CD4-positive, alpha-beta T cell (primary cell): ENCODE data around the gene DMAC2. TPM values are rescaled to one million over a fixed set of nuclear protein-coding genes. Genes with fewer than 3 reads are reported as not detected.

Experiments used
- ATAC-seq: fragments of 200-7000 bp; cut with Tn5 transposase; one replicate; pipeline ENCODE4 v1.10.0; 2022; ENCODE audit warnings: mild to moderate bottlenecking; ENCODE audit not compliant: poor library complexity
- CTCF ChIA-PET: fragments of 350-600 bp; sonication (Branson Sonifier 250); formaldehyde crosslinking; loops from one replicate; lab custom pipeline; 2021; ENCODE audit warnings: antibody characterized with exemption, inconsistent platforms; lab: Charles Lee
- POLR2A ChIA-PET: fragments of 350-600 bp; sonication (Branson Sonifier 250); formaldehyde crosslinking; loops from one replicate; lab custom pipeline; 2021; ENCODE audit warnings: antibody characterized with exemption, inconsistent platforms; lab: Charles Lee
- DNase-seq, 14 experiments: peaks; one replicate each; pipeline ENCODE4 v3.0.0-alpha.2; 2013 to 2020; ENCODE audit warnings: mixed read lengths in 2 of 14
- H3K27ac ChIP-seq, 2 donors: one replicate each; pipeline versions ENCODE4 v1.5.1 to v1.7.0; 2013; ENCODE audit warnings: low read length in 2 of 2, low read depth in 1 of 2, mild to moderate bottlenecking in 1 of 2
- H3K27me3 ChIP-seq, 2 experiments: 1 replicate in 1 of 2; 2 replicates in 1 of 2; pipeline versions ENCODE4 v1.6.1 to v1.7.0; 2013; ENCODE audit warnings: low read length in 2 of 2, control low read depth in 1 of 2, mild to moderate bottlenecking in 1 of 2, moderate library complexity in 1 of 2; ENCODE audit not compliant: insufficient read depth in 2 of 2, control insufficient read depth in 1 of 2
- H3K36me3 ChIP-seq: one replicate; pipeline ENCODE4 v1.6.1; 2013; ENCODE audit warnings: low read length, control low read depth; ENCODE audit not compliant: insufficient read depth
- H3K4me1 ChIP-seq: one replicate; pipeline ENCODE4 v1.6.1; 2013; ENCODE audit warnings: low read length, control low read depth; ENCODE audit not compliant: insufficient read depth
- H3K4me3 ChIP-seq: one replicate; pipeline ENCODE4 v1.5.1; 2013; ENCODE audit warnings: mild to moderate bottlenecking, low read length, moderate library complexity
- H3K9me3 ChIP-seq, 2 experiments: 1 replicate in 1 of 2; 2 replicates in 1 of 2; pipeline versions ENCODE4 v1.6.1 to v1.7.0; 2013; ENCODE audit warnings: low read length in 2 of 2, mild to moderate bottlenecking in 2 of 2, control low read depth in 1 of 2, moderate library complexity in 1 of 2; ENCODE audit not compliant: control insufficient read depth in 1 of 2, insufficient read depth in 1 of 2
- H3K27ac Mint-ChIP-seq: one replicate; pipeline ENCODE4 v1.8.0; 2020; ENCODE audit warnings: mixed read lengths
- H3K27me3 Mint-ChIP-seq: one replicate; pipeline ENCODE4 v1.8.0; 2021; ENCODE audit warnings: mixed read lengths
- H3K36me3 Mint-ChIP-seq: one replicate; pipeline ENCODE4 v1.8.0; 2021; ENCODE audit warnings: low read depth, mixed read lengths
- H3K4me1 Mint-ChIP-seq: one replicate; pipeline ENCODE4 v1.8.0; 2021; ENCODE audit warnings: low read depth, mixed read lengths
- H3K4me3 Mint-ChIP-seq: one replicate; pipeline ENCODE4 v1.8.0; 2020; ENCODE audit warnings: mild to moderate bottlenecking, mixed read lengths
- H3K9me3 Mint-ChIP-seq: one replicate; pipeline ENCODE4 v1.8.0; 2020; ENCODE audit warnings: mixed read lengths
- intact Hi-C, 2 experiments: fragments of 100-400 bp; cut with DNase I in 1 of 2; cut with micrococcal nuclease in 1 of 2; formaldehyde crosslinking; loops; one replicate each; pipeline versions ENCODE4 v1.15.1 to v1.9.0; 2023 to 2025; cut with DNase I, micrococcal nuclease
- total RNA-seq, 174 experiments: library from RNA in 2 of 174; stranded (reverse) in 2 of 174; gene quantifications; one replicate each; pipeline ENCODE4 v1.2.3 and lab custom pipeline; 2021 to 2026
- TF ChIP-seq, protein P1 (sequence below): fragments of 200-600 bp; IDR thresholded peaks from one replicate; pipeline ENCODE4 v1.8.0; 2022; ENCODE audit warnings: antibody characterized with exemption, mild to moderate bottlenecking

Gene DMAC2
- total RNA-seq, 2 experiments from 2014 or later, result 21.6 to 25.7 TPM

DNA sequence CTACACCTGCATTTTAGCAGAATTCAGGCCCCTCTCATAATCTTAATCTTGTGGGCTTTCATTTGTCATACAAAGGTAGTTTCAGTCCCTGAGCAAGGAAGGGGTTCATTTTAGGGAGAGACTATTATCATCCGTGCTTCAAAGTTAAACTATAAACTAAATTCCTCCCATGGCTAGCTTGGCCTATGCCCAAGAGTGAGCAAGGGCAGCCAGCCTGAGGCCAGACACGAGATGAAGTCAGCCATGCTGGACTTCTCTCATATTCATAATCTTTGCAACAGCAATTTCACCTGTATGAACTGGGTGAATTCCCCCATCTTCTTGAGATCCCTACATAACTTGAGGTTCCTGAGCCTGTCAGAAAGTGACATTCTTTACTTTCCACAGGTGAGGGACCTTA lies 16.2 kb upstream of the DMAC2 start:
- no peaks in the 10 kb centered on the region for H3K36me3 Mint-ChIP-seq
- H3K27me3 Mint-ChIP-seq, result peaks cover 25% of the 10 kb centered on the region
- H3K27me3 ChIP-seq, result peaks cover 0 to 2% of the 10 kb centered on the region in 2 experiments
- ATAC-seq, result no peak
- POLR2A ChIA-PET, result interaction anchor here (2.2 kb wide), 1 partner anchor 75 kb away, joined by 5 read pairs; no protein-coding TSS in a partner anchor
- TF ChIP-seq, protein P1, sequence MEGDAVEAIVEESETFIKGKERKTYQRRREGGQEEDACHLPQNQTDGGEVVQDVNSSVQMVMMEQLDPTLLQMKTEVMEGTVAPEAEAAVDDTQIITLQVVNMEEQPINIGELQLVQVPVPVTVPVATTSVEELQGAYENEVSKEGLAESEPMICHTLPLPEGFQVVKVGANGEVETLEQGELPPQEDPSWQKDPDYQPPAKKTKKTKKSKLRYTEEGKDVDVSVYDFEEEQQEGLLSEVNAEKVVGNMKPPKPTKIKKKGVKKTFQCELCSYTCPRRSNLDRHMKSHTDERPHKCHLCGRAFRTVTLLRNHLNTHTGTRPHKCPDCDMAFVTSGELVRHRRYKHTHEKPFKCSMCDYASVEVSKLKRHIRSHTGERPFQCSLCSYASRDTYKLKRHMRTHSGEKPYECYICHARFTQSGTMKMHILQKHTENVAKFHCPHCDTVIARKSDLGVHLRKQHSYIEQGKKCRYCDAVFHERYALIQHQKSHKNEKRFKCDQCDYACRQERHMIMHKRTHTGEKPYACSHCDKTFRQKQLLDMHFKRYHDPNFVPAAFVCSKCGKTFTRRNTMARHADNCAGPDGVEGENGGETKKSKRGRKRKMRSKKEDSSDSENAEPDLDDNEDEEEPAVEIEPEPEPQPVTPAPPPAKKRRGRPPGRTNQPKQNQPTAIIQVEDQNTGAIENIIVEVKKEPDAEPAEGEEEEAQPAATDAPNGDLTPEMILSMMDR, result no peak
- H3K36me3 ChIP-seq, result no peaks in the 10 kb centered on the region
- intact Hi-C loops, result no loop called here
- no peaks in the 10 kb centered on the region for H3K9me3 Mint-ChIP-seq
- CTCF ChIA-PET, result interaction anchor here (1.0 to 1.8 kb wide), 2 partner anchors 108 to 115 kb away, joined by 4 to 8 read pairs; no protein-coding TSS in a partner anchor
- H3K27ac Mint-ChIP-seq, result no peak overlapping the region
- H3K4me1 Mint-ChIP-seq, result peaks cover 12% of the 10 kb centered on the region
- H3K4me3 Mint-ChIP-seq, result no peak overlapping the region
- H3K4me1 ChIP-seq, result peaks cover 8% of the 10 kb centered on the region
- H3K27ac ChIP-seq, result no peak overlapping the region
- H3K9me3 ChIP-seq, result no peaks in the 10 kb centered on the region
- H3K4me3 ChIP-seq, result no peak overlapping the region
- no peak for DNase-seq

DNA sequence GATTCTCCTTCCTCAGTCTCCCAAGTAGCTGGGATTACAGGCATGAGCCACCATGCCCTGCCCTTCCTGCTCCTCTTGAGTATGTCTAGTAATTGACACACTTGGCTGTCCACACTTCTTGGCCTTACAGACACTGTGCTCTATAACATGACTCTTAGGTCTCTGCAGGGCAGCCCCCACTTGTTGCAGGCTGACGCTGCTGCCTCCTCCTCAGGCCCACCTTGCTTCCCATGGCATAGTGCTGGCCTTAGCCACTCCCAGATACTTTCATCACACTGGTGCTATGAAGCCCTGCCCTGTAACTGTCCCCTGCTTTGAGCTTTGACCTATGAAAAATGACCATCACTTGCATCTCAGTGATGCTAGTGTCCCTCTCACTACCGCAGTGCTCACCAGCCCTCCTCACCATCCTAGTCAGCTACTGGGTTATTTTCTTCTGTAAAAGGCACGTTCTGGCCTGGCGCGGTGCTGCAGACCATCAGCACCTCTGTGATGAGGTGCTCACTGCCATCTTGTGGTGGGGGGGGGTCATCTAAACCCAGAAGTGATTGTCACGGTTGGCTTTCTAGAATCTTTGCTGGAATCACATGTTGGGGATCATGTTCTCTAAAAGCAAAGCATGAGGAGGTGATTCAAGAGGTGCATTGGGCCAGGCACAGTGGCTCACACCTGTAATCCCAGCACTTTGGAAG lies 13.0 kb upstream of the DMAC2 start:
- Mint-ChIP-seq H3K27ac (no peak overlapping the region), H3K36me3 (no peaks in the 10 kb centered on the region), H3K27me3 (peaks cover 16% of the 10 kb centered on the region), H3K9me3 (no peaks in the 10 kb centered on the region), H3K4me1 (peaks cover 8% of the 10 kb centered on the region), H3K4me3 (no peak overlapping the region)
- TF ChIP-seq, protein P1, result no peak
- H3K27me3 ChIP-seq, result peaks cover 3 to 9% of the 10 kb centered on the region in 2 experiments
- no peaks in the 10 kb centered on the region for H3K36me3 ChIP-seq
- intact Hi-C loops, result loop anchor here in 1 of 2 experiments (5.0 kb wide), 1 partner anchor 65 kb away; no protein-coding TSS in a partner anchor
- H3K4me1 ChIP-seq, result peaks cover 21% of the 10 kb centered on the region
- H3K27ac ChIP-seq, result no peak overlapping the region
- ATAC-seq (no peak), DNase-seq (no peak)
- ChIA-PET POLR2A (no interaction called here), CTCF (no interaction called here)
- H3K9me3 ChIP-seq, result no peaks in the 10 kb centered on the region
- H3K4me3 ChIP-seq, result no peak overlapping the region

DNA sequence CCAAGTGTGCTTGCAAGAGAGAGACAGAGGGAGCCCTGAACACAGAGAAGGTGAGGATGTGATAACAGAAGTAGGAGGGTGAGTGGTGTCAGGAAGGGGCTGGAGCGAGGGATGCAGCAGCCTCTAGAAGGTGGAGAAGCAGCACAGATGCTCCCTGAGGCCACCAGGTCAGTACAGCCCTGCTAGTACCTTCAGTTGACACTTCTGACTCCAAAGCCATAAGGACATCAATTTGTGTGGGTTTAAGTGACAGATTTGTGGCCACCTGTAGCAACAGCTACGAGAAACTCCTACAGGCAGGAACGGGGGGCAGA lies 10.1 kb upstream of the DMAC2 start:
- DNase-seq (no peak), ATAC-seq (no peak)
- intact Hi-C loops, result loop anchor here (1.0 to 5.0 kb wide), 6 partner anchors 67 to 147 kb away; no protein-coding TSS in a partner anchor
- TF ChIP-seq, protein P1, result no peak
- Mint-ChIP-seq H3K27me3 (peaks cover 22% of the 10 kb centered on the region), H3K9me3 (no peaks in the 10 kb centered on the region), H3K4me3 (no peak overlapping the region), H3K27ac (no peak overlapping the region), H3K4me1 (no peaks in the 10 kb centered on the region), H3K36me3 (no peaks in the 10 kb centered on the region)
- Histone ChIP-seq H3K36me3 (no peaks in the 10 kb centered on the region), H3K4me3 (no peak overlapping the region), H3K4me1 (peaks cover 20% of the 10 kb centered on the region), H3K27me3 (peaks cover 4 to 8% of the 10 kb centered on the region in 2 experiments), H3K27ac (no peak overlapping the region), H3K9me3 (no peaks in the 10 kb centered on the region)
- CTCF ChIA-PET, result interaction anchor here (0.6 to 3.7 kb wide), 14 partner anchors 10 to 145 kb away, joined by 3 to 39 read pairs (median 6); partner anchors contain the start of gene DMAC2
- POLR2A ChIA-PET, result interaction anchor here (1.3 to 2.2 kb wide), 4 partner anchors 9 to 126 kb away, joined by 3 to 16 read pairs (median 6); partner anchors contain the start of gene CEACAM21
